Activated CD4-positive, alpha-beta T cell treated with anti-CD3 and anti-CD28 coated beads, Interleukin-2, amount 50 U/mL, for 48 hours (primary cell): ENCODE measurements around the gene DYDC1.
A peak's percentile ranks its signal among the peaks of the same experiment; 100 is the strongest.
"Not testable (repeated sequence)": the region's sequence is repeated elsewhere in the genome, so short reads cannot be mapped to it uniquely, and the experiment has no call there.

Source experiments
- DNase-seq, 2 experiments: peaks; one replicate each; pipeline ENCODE4 v3.0.0-alpha.2; 2020

The DYDC1 gene

DNA sequence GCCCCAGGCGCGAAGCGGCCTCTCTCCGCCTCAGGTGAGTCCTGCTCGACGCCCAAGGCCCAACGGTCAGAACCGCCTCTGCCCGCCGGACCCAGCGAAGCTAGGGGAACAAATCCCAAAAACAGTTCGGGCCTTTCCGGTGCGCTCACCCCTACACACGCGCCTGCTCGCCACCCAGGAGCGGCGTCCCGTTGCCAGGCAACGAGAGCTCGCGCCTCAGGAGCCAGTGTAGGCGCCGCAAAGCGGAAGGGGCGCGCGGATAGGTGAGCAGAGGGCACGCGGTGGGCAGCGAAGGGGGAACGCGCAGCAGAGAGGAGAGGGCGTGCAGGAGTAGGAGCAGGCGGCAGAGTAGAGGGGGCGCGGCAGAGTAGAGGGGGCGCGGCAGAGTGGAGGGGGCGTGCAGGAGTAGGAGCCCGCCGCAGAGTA, at the start of gene DYDC1, which contains the start of gene DYDC2:
Gene DYDC1, minus strand, starts transcription at position 193 of the 426 bp plus-strand sequence. CDS start 4,154 bp downstream, outside the sequence.
Gene DYDC2, plus strand, starts transcription at position 219 of the 426 bp plus-strand sequence. CDS start 5,663 bp downstream, outside the sequence.
- DNase-seq, result peak; percentile 50 to 58

DNA sequence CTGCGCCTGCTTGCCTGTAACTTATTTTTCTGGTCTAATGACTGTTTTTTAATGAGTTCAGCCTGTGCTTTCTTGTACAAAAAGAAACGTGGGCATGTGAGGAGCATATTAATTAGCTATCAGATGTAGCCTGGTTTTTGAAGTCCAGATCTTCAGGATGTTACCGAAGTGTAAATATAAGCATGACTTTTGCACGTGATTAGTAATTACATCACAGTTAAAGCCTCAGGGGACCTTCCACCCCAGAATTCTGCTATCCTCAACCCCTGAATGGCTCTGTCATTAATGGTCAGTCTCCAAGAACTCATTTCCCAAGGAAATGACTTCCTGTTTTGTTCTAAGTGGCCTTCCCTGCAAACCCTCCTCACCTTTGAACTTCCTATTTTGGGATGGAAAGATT, 49.6 kb upstream of the DYDC1 start:
- DNase-seq, result no peak

GRCh38 chr10:80405626-80406025, 49.1 kb upstream of the DYDC1 start:
- no peak for DNase-seq

DNA sequence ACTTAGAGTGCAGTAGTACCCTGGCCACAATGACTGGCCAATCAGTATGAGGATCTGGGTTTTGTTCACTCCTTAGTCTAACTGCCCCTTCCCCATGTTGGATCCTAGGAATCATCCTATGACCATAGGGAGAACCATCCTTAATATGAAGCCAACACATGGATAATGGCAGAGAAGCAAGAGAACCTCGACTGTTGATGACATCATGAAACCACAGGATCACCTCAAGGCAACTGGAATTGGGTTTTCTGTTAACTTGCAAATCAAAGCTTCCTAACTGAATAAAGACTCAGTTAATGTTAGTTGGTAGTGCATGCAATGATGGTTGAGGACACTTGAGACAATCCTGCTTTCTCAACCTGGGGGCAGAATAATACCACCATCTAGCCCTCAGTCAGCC, 48.5 kb upstream of the DYDC1 start:
- no peak for DNase-seq

DNA sequence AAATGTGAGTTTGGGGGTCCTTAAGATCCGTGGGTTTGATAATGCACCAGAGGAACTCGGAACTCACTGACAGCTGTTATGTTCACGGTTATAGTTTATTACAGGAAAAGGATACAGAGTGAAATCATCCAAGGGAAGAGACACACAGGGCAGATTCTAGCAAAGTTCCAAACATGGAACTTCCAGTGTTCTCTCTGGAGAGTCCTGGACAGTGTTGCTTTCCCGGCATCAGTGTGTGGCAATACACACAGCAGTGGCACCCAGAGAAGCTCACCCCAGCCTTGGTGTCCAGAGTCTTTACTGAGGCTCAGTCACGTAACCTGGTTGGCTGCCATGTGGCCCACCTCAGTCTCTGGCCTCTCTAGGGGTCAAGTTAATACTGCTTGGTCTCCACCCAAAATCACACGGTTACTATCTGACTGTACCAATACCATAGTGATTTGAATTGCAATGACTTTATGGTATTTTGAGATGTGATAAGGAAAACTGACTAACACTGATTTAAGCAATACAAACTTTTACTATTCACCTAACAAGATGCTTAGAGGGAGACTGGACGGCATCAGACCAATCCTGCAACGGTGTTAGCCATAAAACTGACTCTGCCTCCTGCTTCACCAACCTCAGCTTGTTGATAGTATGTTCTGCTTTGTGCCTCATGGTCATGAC, 43.7 kb upstream of the DYDC1 start:
- no peak for DNase-seq

DNA sequence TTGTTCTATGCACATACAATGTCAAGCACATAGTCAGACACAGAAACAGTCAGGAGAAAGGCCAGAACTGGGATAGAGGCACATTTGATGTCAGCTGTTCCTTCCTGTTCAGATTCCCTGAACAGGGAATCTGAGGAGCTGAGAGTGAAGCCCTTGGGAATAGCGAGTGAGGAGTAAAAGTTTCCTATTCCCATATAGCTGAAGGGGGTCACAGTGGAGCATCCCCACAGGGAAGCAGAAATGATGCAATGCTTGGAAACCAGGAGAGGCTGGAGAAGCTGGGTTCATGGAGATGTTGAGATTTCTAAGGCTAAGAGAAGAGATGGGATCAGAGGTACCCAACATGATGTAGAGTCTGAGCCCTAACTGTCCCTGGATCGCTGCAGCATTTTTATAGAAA, 40.5 kb upstream of the DYDC1 start:
- DNase-seq, result no peak

- DNase-seq, result no peak
Observed at GRCh38 chr10:80394358-80394916, 37.9 kb upstream of the DYDC1 start.

DNA sequence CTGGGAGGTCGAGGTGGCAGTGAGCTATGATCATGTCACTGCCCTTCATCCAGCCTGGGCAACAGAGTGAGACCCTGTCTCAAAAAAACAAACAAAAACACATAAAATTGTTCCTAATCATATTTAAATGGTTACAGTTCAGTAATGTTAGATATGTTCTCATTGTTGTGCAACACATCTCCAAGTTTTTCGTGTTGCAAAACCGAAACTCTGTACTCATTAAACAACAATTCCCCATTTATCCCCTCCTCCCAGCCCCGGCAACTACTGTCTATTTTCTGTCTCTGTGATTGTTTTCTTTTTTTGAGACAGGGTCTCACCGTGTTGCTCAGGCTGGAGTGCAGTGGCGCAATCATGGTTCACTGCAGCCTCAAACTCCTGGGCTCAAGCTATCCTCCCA, 35.7 kb upstream of the DYDC1 start:
- DNase-seq, result no peak

DNA sequence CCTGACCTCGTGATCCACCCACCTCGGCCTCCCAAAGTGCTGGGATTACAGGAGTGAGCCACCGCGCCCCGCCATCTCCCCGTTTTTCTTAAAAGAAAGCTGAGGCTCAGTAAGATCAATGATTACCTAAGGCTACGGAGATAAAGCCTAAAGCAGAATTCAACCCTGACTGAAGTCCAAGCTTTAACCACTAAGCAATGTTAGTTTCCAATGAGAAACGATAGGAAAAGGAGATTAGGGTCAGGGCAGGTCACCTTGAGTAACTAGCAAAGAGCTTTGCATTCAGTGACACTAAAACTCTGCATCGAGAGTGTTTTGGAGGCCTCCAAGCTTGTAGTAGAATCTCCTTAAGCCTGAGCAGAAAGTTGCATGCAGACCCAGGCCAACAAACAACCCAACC, 34.2 kb upstream of the DYDC1 start:
- no peak for DNase-seq

- peak; percentile 18 to 41 for DNase-seq
Observed at GRCh38 chr10:80382989-80383388, 26.4 kb upstream of the DYDC1 start.

DNA sequence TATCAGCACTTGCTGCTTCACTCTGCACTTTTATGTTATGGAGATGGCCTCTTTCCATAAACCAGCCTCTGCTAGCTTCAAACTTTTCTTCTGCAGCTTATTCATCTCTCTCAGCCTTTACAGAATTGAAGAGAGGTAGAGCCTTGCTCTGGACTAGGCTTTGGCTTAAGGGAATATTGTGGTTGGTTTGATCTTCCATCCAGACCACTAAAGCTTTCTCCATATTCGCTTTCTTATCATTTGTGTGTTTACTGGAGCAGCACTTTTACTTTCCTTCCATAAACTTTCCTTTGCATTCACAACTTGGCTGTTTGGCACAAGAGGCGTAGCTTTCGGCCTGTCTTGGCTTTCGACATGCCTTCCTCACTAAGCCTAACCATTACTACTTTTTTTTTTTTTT, 23.6 kb upstream of the DYDC1 start:
- DNase-seq, result no peak

GRCh38 chr10:80379701-80380100, 23.1 kb upstream of the DYDC1 start:
- DNase-seq, result no peak

- no peak for DNase-seq
Observed at GRCh38 chr10:80373502-80373901, 16.9 kb upstream of the DYDC1 start.

GRCh38 chr10:80372675-80373074, 16.1 kb upstream of the DYDC1 start:
- no peak for DNase-seq

- DNase-seq, result no peak
Observed at GRCh38 chr10:80371467-80371866, 14.9 kb upstream of the DYDC1 start.

DNA sequence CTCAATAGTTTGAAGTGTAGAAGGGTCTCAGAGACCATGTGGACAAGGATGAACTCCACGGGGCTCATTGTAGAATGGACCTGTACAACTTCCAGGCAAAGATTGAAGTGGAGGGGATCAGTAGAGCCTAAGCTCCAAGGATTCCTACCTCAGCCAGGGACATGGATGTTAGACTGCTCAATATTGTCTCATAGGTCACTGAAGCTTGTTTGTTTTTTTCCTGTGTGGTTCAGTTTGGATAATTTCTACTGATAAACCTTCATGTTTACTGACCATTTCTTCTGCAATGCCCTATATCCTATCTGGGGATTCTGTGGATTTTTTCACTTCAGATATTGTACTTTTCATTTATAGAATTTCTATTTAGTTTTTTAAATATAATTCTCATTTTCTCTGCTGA, 9.0 kb upstream of the DYDC1 start:
- DNase-seq, result no peak

- DNase-seq, result no peak
Observed at GRCh38 chr10:80359644-80360043, 3.1 kb upstream of the DYDC1 start.

DNA sequence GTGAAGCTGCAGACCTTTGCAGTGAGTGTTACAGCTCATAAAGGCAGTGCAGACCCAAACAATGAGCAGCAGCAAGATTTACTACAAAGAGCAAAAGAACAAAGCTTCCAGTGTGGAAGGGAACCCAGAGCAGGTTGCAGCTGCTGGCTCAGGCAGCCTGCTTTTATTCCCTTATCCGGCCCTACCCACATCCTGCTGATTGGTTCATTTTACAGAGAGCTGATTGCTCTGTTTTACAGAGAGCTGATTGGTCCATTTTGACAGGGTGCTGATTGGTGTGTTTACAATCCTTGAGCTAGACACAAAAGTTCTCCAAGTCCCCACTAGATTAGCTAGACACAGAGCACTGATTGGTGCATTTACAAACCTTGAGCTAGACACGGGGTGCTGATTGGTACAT, 2.4 kb upstream of the DYDC1 start:
- not testable (repeated sequence) for DNase-seq

DNA sequence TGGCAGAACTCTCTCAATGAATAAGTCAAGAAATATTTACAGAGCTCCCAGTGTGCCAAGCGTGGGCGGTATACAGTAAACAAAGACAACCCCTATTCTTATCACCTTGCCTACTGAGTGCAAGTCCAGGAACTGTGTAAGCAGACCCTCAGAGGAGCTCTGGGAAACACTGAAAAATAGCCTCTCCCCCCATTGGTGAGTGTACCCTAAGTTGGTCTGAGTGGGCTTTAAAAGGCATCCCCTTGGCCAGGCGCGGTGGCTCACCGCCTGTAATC, 1.2 kb upstream of the DYDC1 start:
- DNase-seq, result no peak

- peak in 1 of 2 experiments; percentile 4 for DNase-seq
Observed at GRCh38 chr10:80356989-80357850, 665 bp upstream of the DYDC1 start.

GRCh38 chr10:80351220-80351619, 5.3 kb downstream of the DYDC1 start:
- DNase-seq, result no peak

GRCh38 chr10:80350251-80350650, 6.3 kb downstream of the DYDC1 start:
- no peak for DNase-seq

GRCh38 chr10:80344912-80345311, 11.6 kb downstream of the DYDC1 start:
- DNase-seq, result no peak

DNA sequence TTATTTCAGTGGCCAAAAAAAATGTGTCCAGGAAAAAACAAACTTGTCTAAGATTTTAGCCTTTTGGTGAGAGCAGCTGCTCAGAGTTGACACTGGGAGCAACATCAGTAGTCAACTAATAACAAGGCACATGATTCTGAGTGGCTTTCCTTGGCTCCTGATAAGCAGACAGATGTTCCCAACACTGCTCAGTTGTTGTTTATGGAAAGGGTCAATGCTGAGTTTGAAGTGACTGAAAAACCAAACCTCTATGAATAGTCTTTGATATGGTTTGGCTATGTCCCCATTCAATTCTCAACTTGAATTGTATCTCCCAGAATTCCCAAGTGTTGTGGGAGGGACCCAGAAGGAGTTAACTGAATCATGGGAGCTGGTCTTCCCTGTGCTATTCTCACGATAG, 12.3 kb downstream of the DYDC1 start:
- DNase-seq, result no peak
